GM12864 (cell line): ENCODE results near the gene DLL1.

ENCODE experiments used
- DNase-seq: peaks from one replicate; pipeline ENCODE4 v3.0.0-alpha.2; 2011; ENCODE audit warnings: low read depth
- H3K4me3 ChIP-seq: 2 replicates; pipeline ENCODE4 v1.5.1; 2011; ENCODE audit warnings: mild to moderate bottlenecking, low read depth, low read length, control low read depth
- CTCF ChIP-seq: IDR thresholded peaks from 2 replicates; pipeline ENCODE4 v1.5.1; 2011; ENCODE audit warnings: low read depth, mild to moderate bottlenecking, moderate library complexity, low read length, control low read depth, inconsistent platforms; ENCODE audit errors: missing control alignments

Gene DLL1

GRCh38 chr6:170248861-170249600, 41.8 kb downstream of the DLL1 start:
- no peak for DNase-seq
- H3K4me3 ChIP-seq, result no peak overlapping the region
- no peak for TF ChIP-seq CTCF

DNA sequence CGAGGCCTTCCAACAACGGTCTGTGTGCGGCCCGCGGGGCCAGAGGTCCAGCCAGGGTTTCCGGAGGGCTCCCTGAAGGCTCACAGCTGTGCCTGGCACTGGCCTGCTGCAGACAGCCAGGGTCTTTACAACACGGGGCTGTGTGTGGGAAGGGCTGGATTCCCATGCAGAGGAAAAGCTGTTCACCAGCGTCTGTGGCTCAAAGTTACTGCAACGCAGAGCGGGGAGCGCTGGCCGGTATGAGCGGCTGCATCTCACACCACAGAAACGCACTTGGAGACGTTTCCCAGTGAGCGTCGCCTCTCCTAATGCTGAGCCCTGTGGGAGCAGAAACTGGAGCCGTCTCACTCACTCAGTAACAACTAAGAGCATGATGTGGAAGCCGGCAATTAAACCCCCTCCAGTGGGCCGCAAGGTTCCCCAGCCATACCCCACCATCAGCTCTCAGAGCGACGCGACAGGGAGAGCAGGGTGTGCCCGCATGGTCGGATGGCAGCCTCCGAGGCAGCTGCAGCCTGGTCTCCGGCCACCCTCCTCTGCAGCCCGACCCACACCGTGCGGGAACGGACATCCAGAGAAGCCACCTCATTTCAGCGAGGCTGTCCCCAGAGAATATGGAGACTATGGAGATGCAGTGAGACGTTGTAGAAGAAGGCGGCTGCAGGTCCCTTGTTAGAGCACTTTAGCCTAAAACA, 42.6 kb downstream of the DLL1 start:
- no peak for TF ChIP-seq CTCF
- no peak overlapping the region for H3K4me3 ChIP-seq
- no peak for DNase-seq

DNA sequence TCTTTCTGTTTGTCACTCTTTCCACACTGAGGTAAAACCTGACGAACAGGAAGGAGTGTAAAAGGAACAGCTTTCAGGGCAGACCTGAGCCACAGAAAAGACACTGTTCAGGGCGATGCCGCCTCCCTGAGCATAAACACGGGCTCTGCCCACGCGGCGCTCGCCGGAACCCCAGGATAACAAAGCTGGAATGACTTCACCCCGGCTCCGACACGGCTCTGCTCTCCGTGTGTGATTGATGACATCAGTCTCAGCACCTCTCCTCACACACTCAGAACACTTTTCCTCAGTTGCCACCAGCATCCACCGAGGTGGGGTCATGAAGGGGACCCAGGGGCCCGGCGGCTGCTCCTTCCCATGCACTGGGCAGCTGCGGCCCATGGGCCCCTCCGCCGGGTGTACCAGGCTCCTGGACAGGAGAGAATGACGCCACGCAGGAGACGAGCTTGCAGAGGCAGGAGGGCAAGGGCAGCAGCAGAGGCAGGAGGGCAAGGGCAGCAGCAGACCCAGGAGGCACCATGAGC, 43.6 kb downstream of the DLL1 start:
- TF ChIP-seq CTCF, result no peak
- no peak overlapping the region for H3K4me3 ChIP-seq
- DNase-seq, result no peak

DNA sequence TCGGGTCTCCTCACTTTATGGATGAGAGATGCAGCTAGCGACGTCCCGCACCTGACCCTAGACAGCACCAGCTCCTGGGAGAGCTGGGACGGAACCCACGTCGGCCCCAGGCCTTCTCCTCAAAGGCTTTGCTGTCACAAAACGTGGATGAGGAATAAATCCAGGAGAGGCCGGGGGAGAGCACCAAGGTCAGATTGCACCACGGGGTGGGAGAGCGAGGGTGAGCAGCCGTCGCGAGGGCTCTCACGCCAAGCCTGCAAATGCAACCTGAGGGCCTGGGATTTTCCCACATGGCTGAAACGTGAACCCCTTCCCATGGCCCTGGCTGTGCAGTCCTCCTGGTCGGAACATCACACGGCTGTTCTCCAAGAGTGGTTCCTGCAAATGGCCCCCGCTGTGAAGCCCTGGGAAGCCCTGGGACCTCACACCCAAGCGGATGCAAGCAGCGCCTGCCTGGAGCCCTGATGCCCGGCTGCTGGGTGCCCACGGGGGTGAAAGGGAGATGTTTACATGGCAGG, 45.3 kb downstream of the DLL1 start:
- TF ChIP-seq CTCF, result no peak
- DNase-seq, result no peak
- H3K4me3 ChIP-seq, result no peak overlapping the region

- no peak for DNase-seq
- no peak overlapping the region for H3K4me3 ChIP-seq
- no peak for TF ChIP-seq CTCF
Measured at GRCh38 chr6:170244721-170245474, 46.0 kb downstream of the DLL1 start.

DNA sequence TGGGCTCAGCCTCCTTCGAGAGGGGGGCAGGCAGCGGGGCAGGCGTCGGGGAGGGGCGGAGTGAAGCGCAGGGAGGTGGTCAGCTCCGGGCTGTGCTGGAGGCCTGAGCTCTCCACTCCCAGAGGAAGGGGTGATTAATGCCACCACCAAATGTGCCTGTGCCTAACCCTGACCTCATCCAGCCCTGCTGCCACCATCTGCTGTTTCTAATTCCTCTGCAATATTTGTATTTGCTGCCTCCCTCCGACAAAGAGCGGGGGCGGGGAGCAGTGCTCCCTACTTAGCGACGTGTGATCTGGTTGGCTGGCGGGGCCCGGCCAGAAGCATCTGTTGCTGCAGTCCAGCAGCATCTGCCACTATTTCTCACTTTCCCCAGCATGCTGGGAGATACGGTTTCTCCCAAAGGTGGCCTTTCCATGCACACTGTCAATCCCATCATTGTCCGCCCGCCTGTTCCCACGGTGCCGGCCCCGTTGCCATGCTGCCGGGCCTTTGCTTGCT, 47.0 kb downstream of the DLL1 start:
- no peak for TF ChIP-seq CTCF
- H3K4me3 ChIP-seq, result no peak overlapping the region
- no peak for DNase-seq
